GM21786 (cell line): ENCODE data around the gene PTPRJ.

Source experiments
- ATAC-seq: cut with Tn5 transposase; IDR thresholded peaks from one replicate; pipeline ENCODE4 v1.9.1; 2021; ENCODE audit not compliant: unreplicated experiment

PTPRJ gene

GRCh38 chr11:48087974-48088681 is 107.8 kb downstream of the PTPRJ start:
- no peak for ATAC-seq

- ATAC-seq: no peak
Observed at GRCh38 chr11:48088682-48089050, 108.3 kb downstream of the PTPRJ start.

DNA sequence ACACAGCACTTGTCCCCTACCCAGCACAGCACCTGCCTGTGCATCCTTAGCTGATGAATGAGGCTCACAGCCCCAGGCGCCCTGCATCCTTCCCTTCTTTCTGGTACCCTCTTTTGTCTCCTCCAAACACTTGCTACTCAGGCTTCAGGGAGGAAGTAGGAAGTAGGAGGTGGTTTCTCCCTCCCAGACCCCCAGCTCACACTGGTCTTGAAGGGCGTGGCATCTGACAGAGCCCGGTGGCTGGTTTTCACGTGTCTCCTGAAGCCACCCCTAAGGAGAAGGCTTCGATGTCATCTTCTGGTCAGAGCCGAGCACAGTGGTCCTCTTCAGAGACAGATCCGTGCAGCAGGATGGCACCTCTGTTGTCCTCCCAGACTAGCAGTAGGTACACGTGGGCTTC is 109.8 kb downstream of the PTPRJ start:
- no peak for ATAC-seq

DNA sequence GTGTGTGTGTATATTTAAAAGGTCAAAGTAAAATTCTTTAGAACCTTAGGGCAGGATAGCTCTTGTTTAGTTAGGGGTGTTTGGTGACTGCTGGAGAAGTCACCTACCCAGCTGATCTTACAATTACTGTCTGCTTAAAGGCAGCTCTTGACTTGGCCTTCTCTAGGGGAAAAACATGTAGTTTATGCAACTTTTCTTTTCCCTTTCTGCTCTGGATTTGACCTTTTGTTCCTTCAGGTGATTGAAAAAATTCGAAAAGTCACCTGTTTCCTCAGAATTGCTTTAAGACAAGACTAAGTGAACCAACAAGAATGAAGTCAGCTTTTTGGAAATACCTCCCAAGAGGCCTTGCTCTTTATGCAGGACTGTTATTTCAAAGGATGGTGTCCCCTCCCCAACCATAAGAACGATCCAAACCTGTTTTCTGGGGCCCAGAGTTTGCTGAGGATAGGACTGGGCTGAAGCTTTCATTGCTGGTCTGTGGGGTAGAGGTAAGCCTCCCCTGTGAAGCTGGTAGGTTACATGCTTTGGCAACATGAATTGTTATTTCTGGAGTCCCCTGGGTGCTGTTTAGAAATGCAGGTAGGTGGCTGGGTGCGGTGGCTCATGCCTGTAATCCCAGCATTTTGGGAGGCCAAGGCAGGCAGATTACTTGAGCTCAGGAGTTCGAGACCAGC is 111.2 kb downstream of the PTPRJ start:
- no peak for ATAC-seq

DNA sequence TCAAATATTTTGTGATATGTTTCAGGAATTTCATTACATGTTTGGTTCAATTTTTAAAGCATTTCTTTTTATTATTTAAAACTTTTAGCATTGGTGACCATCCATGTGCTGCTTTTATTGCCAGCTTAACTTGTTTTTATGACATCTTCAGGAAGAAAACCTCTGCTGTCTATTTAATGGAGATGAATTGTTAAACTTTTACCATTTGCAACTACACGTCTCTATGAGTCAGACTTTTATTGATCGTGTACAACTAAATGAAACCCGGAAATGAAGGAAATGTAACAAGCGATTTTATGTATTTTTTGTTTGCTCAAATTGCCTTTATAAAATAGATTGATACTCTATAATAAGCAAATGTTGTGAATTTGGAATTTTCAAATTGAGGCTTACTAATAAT is 113.0 kb downstream of the PTPRJ start:
- no peak for ATAC-seq

DNA sequence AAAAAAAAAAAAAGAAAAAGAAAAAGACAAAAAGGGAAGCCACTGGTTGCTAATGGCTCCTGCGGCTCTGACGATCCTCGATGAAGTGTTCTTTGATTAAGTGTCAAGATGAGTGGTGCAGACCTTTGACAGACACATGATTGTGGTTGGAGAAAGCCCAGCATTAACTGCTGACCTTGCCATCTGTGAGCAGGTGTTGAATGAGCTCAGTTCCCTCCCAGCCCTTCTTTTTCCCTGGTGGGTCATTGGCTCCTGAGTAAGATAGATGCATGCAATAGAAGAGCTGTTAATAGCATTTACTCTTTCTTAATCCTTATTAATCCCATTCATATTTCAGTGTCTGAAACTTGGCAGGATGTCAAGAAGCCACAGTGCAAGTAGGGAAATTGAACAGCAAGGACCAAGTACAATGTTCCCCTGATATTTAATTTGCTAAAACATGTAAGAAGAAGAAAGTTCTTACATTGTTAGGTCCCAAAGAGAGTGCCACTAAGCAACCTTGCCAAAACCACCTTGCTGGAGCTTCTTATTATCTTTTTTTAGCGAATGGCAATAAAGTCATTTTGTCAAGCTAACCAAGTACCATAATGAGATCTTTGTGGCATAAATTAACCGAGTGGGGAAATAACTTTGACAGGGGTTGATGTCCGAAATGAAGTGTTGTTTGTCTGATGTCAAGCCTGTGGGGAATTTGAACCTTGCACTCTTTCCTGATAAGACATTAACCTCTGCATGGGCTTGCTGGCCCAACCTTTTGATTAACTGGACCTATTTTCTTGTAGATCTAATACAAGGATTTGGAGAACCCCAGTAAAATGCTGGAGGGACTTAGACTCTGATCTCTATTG is 113.7 kb downstream of the PTPRJ start:
- ATAC-seq: no peak

- no peak for ATAC-seq
Observed at GRCh38 chr11:48094643-48095339, 114.4 kb downstream of the PTPRJ start.

GRCh38 chr11:48095779-48096470 is 115.6 kb downstream of the PTPRJ start:
- ATAC-seq: no peak

DNA sequence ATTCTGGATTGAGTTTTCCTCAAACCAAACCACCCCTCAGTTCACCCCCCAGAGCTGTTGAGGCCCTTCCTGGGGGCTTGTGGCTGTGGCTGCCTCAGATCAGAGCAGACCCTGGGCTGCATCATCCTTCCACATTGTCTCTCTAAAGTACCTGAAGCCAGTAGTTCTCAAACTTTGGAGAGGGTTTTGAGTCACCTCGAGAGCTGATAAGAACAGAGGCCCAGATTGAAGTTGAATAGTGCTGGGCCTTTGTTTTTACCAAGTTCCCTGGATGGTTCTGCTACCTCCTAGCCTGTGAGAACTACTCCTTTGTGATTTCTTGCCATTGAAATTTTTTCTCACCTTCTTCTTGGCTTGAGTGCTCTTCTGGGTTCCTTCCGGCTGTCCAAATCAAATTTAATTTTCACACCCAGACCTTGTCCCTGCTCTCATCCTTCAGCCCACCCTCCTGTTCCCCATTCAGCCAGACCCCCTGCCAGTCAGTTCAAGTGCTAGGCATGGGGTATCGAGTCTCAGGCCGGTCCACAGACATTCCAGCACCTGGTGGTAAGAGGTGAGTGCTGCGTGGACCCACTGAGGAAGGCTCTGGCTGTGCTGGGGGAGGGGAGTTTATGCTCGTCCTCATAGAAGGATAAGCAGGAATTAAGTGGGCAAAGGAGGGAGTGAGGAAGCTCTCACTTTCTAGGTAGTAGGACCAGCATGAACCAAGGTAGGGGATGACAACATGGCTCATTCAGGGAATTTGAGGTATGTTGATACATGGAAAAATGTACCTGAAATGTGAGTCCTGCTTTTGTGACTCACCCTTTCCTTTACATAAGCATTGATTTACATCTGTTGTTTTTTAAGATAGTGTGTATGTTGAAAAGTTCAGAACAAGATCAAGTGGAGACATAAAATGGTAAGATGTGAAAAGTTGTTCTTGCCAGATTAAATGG is 116.5 kb downstream of the PTPRJ start:
- ATAC-seq: no peak

DNA sequence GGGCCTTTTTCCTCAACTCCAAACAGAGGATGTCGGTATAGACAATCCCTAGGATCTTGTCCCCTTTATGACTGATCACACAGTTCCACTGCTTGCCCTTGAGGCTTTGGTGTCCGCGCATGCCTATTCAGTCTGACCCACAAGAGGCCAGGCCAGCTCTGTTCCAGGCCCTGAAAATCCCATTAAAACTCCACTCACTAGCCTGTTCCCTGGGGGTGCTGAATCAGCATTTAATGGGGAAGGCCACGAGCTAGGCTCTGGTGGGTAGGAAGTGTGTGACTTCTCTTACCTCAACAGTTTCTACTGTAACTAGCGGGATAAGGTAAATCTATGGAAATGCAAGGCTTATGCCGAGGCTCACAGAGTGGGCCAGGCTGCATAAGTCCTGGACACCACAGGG is 117.7 kb downstream of the PTPRJ start:
- no peak for ATAC-seq

DNA sequence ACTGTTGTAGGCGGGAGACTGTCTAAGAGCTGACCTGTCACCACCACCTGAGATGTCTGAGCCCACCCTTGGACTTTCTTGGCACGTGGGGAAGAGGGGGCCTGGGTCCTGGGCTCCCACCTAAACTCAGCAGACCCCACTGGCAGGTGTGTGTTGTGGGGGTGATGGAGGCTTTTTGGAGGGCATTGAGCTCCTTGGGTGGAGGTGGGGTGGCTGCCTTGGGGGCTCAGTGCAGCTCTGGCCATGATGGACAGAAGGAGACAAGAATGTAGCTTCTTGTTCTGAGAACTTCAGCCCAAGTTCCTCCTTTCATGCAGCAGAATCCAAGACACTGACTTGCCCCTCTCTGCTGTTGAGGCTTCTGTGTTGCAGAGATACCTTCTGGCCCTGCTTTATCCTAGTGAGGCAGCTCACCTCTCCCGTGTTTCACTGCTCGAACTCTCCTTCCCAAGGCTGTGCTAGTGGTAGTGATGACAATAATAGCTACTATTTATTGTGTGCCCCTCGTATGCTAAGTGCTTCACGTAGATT is 119.6 kb downstream of the PTPRJ start:
- ATAC-seq: no peak

GRCh38 chr11:48101044-48101733 is 120.8 kb downstream of the PTPRJ start:
- no peak for ATAC-seq

DNA sequence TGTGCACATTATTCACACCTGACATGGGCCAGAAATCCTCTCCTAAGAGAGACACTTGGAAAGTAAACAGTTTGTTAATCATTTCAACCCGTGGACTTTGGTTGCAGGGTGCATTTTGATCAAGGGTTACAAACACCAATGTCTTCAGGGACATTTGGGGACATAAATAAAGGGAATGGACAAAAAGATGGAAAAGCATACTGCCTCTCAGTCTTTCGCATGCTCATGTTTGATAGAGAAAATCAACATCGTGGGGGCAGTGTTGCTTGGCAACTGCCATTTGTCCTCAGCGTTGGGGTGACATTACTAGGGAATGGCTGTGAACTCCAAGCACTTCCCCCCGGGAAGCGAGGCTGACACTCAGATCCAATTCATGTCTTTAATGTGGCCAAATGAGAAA is 121.6 kb downstream of the PTPRJ start:
- ATAC-seq: no peak

GRCh38 chr11:48103621-48104567 is 123.5 kb downstream of the PTPRJ start:
- ATAC-seq: no peak

GRCh38 chr11:48104568-48104924 is 124.2 kb downstream of the PTPRJ start:
- ATAC-seq: no peak

GRCh38 chr11:48105096-48105990 is 125.0 kb downstream of the PTPRJ start:
- no peak for ATAC-seq

DNA sequence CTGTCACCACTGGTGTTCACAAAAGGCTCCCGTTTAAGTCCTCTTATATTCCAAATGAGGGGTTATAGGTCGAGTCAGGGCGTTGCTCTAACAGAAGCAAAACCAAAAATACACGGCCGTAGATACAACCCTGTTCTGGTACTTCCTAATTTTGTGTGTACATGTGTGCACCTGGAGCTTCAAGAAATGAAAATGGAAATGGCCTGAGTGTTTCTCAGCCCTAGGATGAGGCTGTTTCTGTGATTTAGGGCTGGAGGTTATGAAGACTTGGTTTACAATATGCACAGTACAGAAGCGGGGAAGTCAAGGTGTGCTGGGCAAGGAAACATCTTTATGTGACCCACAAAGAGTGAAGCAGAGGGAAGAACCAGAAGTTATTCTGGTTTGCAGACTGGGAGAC is 125.8 kb downstream of the PTPRJ start:
- ATAC-seq: no peak
